Calu3 (cell line): Measurements from ENCODE around the gene PARP3. TPM values are rescaled to one million over a fixed set of nuclear protein-coding genes. Genes with fewer than 3 reads are reported as not detected.
A peak's percentile ranks its signal among the peaks of the same experiment; 100 is the strongest.

ENCODE experiments used
- BruUV-seq: library from RNA; stranded (reverse); fragments of 400-500 nt; replicated peaks from 2 replicates; lab custom pipeline; 2021; lab: Mats Ljungman, UMichigan
- CTCF ChIA-PET: fragments of 300-600 bp; sonication (Branson Sonifier 250); formaldehyde crosslinking; loops from one replicate; lab custom pipeline; 2022; ENCODE audit warnings: antibody characterized with exemption; lab: Charles Lee
- DNase-seq: peaks from one replicate; pipeline ENCODE4 v3.0.0; 2022
- H3K27ac Mint-ChIP-seq: one replicate; pipeline ENCODE4 v1.8.0; 2022; ENCODE audit warnings: mixed read lengths; ENCODE audit not compliant: unreplicated experiment
- H3K27me3 Mint-ChIP-seq: one replicate; pipeline ENCODE4 v1.8.0; 2022; ENCODE audit warnings: mixed read lengths; ENCODE audit not compliant: unreplicated experiment
- H3K36me3 Mint-ChIP-seq: one replicate; pipeline ENCODE4 v1.8.0; 2022; ENCODE audit warnings: mild to moderate bottlenecking, moderate library complexity, mixed read lengths; ENCODE audit not compliant: insufficient read depth, unreplicated experiment
- H3K4me1 Mint-ChIP-seq: one replicate; pipeline ENCODE4 v1.8.0; 2022; ENCODE audit warnings: mild to moderate bottlenecking, low read depth, mixed read lengths; ENCODE audit not compliant: unreplicated experiment
- H3K4me3 Mint-ChIP-seq: one replicate; pipeline ENCODE4 v1.8.0; 2022; ENCODE audit warnings: mild to moderate bottlenecking, low read depth, moderate library complexity, mixed read lengths; ENCODE audit not compliant: unreplicated experiment
- H3K9me3 Mint-ChIP-seq: one replicate; pipeline ENCODE4 v1.8.0; 2022; ENCODE audit warnings: low read depth, mixed read lengths; ENCODE audit not compliant: unreplicated experiment
- CTCF ChIP-seq: fragments of 200-600 bp; IDR thresholded peaks from one replicate; pipeline ENCODE4 v1.8.0; 2022; ENCODE audit warnings: antibody characterized with exemption; ENCODE audit not compliant: unreplicated experiment
- intact Hi-C: fragments of 100-400 bp; cut with micrococcal nuclease; formaldehyde crosslinking; loops from one replicate; pipeline ENCODE4 v1.10.0; 2022; ENCODE audit not compliant: unreplicated experiment
- total RNA-seq: library from RNA; stranded (reverse); gene quantifications from 2 replicates; pipeline ENCODE4 v1.2.3, GENCODE V29; 2022

Gene PARP3
- total RNA-seq, 1 experiment from 2014 or later: 15.0 TPM

DNA sequence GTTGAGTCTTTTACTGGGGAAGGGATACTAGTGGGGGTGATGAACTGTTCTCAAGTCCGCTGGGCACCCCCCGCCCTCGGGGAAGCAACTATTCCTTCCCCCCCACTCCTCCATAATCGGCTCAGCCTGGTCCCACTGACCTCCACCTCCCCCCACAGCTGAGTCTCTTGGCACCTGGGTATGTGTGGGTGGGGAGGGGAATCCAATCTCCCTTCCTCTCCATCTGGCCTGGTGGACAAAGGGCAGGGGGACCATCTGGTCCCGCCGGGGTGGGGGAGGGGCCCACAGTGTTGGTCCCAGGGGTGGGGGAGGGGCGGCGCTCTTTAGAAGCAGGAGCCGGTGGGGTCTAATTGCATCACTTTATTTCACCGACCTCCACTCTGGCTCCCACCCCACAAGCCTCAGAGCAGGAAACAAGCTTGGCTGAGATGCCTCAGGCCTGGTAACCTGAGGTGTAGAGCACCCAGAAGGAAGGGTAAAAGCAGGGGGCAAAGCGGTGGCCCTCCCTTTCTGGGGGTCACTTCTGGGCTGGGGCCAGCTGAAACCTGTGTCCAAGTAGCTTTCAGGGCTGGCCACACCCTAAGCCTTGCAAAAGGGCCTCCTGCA is 26.1 kb downstream of the PARP3 start:
- CTCF ChIA-PET: no interaction called here
- H3K36me3 Mint-ChIP-seq: peaks cover 30% of the 10 kb centered on the region
- intact Hi-C loops: no loop called here
- DNase-seq: no peak
- BruUV-seq: no TSS peak
- H3K9me3 Mint-ChIP-seq: no peaks in the 10 kb centered on the region
- peak overlapping the region; percentile 54 for H3K27ac Mint-ChIP-seq
- peaks cover 13% of the 10 kb centered on the region for H3K27me3 Mint-ChIP-seq
- peak overlapping the region; percentile 82 for H3K4me3 Mint-ChIP-seq
- TF ChIP-seq CTCF: no peak
- H3K4me1 Mint-ChIP-seq: peaks cover 20% of the 10 kb centered on the region

GRCh38 chr3:51968883-51969678 is 26.9 kb downstream of the PARP3 start:
- no peak overlapping the region for H3K4me3 Mint-ChIP-seq
- intact Hi-C loops: no loop called here
- peaks cover 13% of the 10 kb centered on the region for H3K27me3 Mint-ChIP-seq
- H3K4me1 Mint-ChIP-seq: peaks cover 26% of the 10 kb centered on the region
- peaks cover 38% of the 10 kb centered on the region for H3K36me3 Mint-ChIP-seq
- DNase-seq: no peak
- TF ChIP-seq CTCF: no peak
- no peaks in the 10 kb centered on the region for H3K9me3 Mint-ChIP-seq
- no TSS peak for BruUV-seq
- CTCF ChIA-PET: interaction anchor here (0.6 kb wide), 1 partner anchor 34 kb away, joined by 10 read pairs; no protein-coding TSS in a partner anchor
- H3K27ac Mint-ChIP-seq: no peak overlapping the region

DNA sequence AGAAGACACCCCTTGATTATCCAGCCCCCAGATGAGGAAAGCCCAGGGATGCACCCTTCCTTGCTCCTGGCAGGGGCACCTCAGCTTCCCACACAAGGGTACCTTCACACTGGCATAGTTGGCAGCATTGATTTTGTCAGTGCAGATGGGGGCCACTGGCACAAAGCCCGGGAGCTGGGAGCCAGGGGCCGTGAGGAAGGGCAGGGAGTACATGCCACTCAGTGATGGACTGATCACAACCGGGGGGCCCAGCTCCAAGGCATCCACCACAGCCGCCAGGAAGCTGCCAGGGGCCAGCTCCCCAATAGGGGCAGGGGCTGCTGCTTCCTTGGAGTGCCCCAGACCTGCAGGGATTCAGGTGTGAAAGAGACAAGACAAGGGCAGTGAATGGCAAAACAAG is 27.7 kb downstream of the PARP3 start:
- no peaks in the 10 kb centered on the region for H3K9me3 Mint-ChIP-seq
- no peak for DNase-seq
- CTCF ChIA-PET: no interaction called here
- peaks cover 29% of the 10 kb centered on the region for H3K4me1 Mint-ChIP-seq
- TF ChIP-seq CTCF: no peak
- intact Hi-C loops: no loop called here
- peaks cover 38% of the 10 kb centered on the region for H3K36me3 Mint-ChIP-seq
- BruUV-seq: no TSS peak
- peaks cover 12% of the 10 kb centered on the region for H3K27me3 Mint-ChIP-seq
- H3K27ac Mint-ChIP-seq: no peak overlapping the region
- no peak overlapping the region for H3K4me3 Mint-ChIP-seq

DNA sequence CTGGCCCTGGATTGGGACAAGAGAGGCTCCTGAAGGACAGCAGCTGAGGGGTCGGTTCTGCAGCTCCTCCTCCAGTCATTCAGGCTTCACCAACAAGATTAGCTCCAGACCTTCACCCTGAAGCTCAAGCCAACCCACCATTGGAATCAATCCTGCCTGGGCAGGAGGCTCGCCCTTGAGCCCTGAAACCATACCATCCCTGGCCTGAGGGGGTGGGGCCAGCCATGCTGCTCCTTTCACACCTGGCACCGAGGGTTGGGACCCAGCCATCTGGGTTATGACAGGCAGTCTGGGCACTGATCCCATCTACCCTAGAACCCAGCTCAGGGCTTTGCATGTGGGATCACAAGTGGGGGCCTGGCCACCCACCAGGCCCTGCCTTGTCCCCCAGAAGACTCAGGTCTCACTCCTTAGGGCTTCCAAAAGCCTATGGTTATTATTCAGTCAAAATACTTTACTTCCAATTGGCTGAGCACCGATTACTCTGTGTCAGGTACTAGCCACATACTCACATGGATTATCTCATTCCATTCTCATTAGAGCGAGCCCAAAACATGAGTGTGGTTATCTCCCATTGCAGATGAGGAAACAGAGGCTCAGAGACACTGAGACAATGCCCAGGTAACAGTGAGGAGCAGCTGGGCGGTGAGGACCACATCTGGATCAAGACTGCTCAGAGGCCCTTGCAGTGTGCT is 28.6 kb downstream of the PARP3 start:
- BruUV-seq: no TSS peak
- no peaks in the 10 kb centered on the region for H3K9me3 Mint-ChIP-seq
- H3K36me3 Mint-ChIP-seq: peaks cover 37% of the 10 kb centered on the region
- H3K27ac Mint-ChIP-seq: no peak overlapping the region
- H3K27me3 Mint-ChIP-seq: peaks cover 3% of the 10 kb centered on the region
- no peak overlapping the region for H3K4me3 Mint-ChIP-seq
- no peak for TF ChIP-seq CTCF
- CTCF ChIA-PET: no interaction called here
- DNase-seq: no peak
- peaks cover 29% of the 10 kb centered on the region for H3K4me1 Mint-ChIP-seq
- intact Hi-C loops: no loop called here
